ENCODE results near the gene VWA5B2. TPM values are rescaled to one million over a fixed set of nuclear protein-coding genes. Genes with fewer than 3 reads are reported as not detected.
A peak's percentile ranks its signal among the peaks of the same experiment; 100 is the strongest.

Gene VWA5B2
- total and polyA plus RNA-seq, 2 of the 4 experiments (the other 2 are of a cell fraction) = not detected

- no peak overlapping the region for H3K4me2 ChIP-seq (ENCODE audit: low read depth, low read length)
- H4K5ac ChIP-seq (ENCODE audit: low read depth, low read length) = no peak overlapping the region
- H3K18ac ChIP-seq (ENCODE audit: low read depth, low read length) = no peak overlapping the region
- in situ Hi-C loops (cut with MboI; ENCODE audit: low sequenced_read_pairs) (no loop called here), intact Hi-C loops (cut with micrococcal nuclease) (no loop called here), dilution Hi-C loops (cut with HindIII; ENCODE audit: low sequenced_read_pairs, unreplicated experiment) (no loop called here)
- peaks cover 5% of the 10 kb centered on the region; the same call in 1 of the 2 replicates for H3K27me3 ChIP-seq (ENCODE audit: control insufficient read depth, insufficient read depth, low read length)
- peak overlapping the region; percentile 70 for H2AK9ac ChIP-seq (replicated peaks; ENCODE audit: low read depth, low read length, poor library complexity)
- no peak overlapping the region for H2AK5ac ChIP-seq (ENCODE audit: low read depth, low read length)
- no peak overlapping the region for H2BK15ac ChIP-seq (ENCODE audit: low read depth, low read length)
- no peak overlapping the region for H3K23ac ChIP-seq (ENCODE audit: low read depth, low read length)
- no TSS peak for BruUV-seq (replicated peaks)
- ATAC-seq (ENCODE audit: low read depth) (peak; percentile 72), DNase-seq (peak; percentile 21)
- H2AFZ ChIP-seq (replicated peaks; ENCODE audit: low read length, poor library complexity) = peak overlapping the region; percentile 29
- CTCF ChIA-PET = no interaction called here
- no peak overlapping the region for H3K56ac ChIP-seq (ENCODE audit: extremely low read depth, insufficient read depth, low read length)
- H3K4me3 ChIP-seq (ENCODE audit: insufficient read depth, low read depth, low read length) = no peak overlapping the region
- H3K36me3 ChIP-seq (ENCODE audit: control insufficient read depth, insufficient read depth, low read length) = peaks cover 33% of the 10 kb centered on the region
- WGBS, 2 experiments (ENCODE audit: extremely low coverage in 2 of 2, insufficient read length in 1 of 2) = 22% methylated on average over 24 of the region's 46 CpGs; no CpG with 5 or more reads in 1 of the 2 experiments
- POLR2A ChIA-PET (ENCODE audit: unreplicated experiment) = no interaction called here
- H2BK5ac ChIP-seq (ENCODE audit: low read depth, low read length, poor library complexity, severe bottlenecking) = no peak overlapping the region
- H4K91ac ChIP-seq (ENCODE audit: insufficient read depth, low read depth, low read length) = no peak overlapping the region
- H3K9me3 ChIP-seq (ENCODE audit: control insufficient read depth, insufficient read depth, low read length) = no peaks in the 10 kb centered on the region
- H2BK20ac ChIP-seq (ENCODE audit: low read depth, low read length) = no peak overlapping the region
- TF ChIP-seq SMC3 (IDR thresholded peaks at IDR 0.05; ENCODE audit: low read depth, low read length) (peak; percentile 44), RAD21 (IDR thresholded peaks at IDR 0.05; ENCODE audit: low read length) (peak; percentile 54), CHD1 (IDR thresholded peaks at IDR 0.05; ENCODE audit: low read depth, low read length) (no peak), MAZ (IDR thresholded peaks at IDR 0.05; ENCODE audit: borderline replicate concordance, low read depth, low read length) (no peak), ELK1 (IDR thresholded peaks at IDR 0.05; ENCODE audit: borderline replicate concordance, low read depth, low read length) (no peak), CTCF (conservative IDR thresholded peaks at IDR 0.05; ENCODE audit: low read depth, low read length) (peak; percentile 38)
- H4K20me1 ChIP-seq (ENCODE audit: insufficient read depth, low read length) = peaks cover 14% of the 10 kb centered on the region
- H3K9me1 ChIP-seq (ENCODE audit: insufficient read depth, low read length) = no peaks in the 10 kb centered on the region
- no peak overlapping the region for H3K4ac ChIP-seq (ENCODE audit: low read depth, low read length)
- H3K14ac ChIP-seq (replicated peaks; ENCODE audit: low read depth, low read length) = no peak overlapping the region
- H3K79me1 ChIP-seq (ENCODE audit: low read depth in 1 of 2, low read length in 2 of 2) = peaks cover 0 to 10% of the 10 kb centered on the region in 2 experiments; a peak in 1 of 4 replicates
- H2BK120ac ChIP-seq (ENCODE audit: low read depth, low read length) = no peak overlapping the region
- no peak overlapping the region for H3K9ac ChIP-seq (ENCODE audit: low read depth, low read length)
- no peaks in the 10 kb centered on the region for H3K4me1 ChIP-seq (ENCODE audit: control insufficient read depth, insufficient read depth, low read length)
- no peak overlapping the region for H3K27ac ChIP-seq (ENCODE audit: insufficient read depth, low read length)
- H4K8ac ChIP-seq (ENCODE audit: low read depth in 2 of 2, low read length in 2 of 2) = no peak overlapping the region
These were observed 12.3 kb downstream of the VWA5B2 start for GRCh38 chr3:184241447-184242296.
